WERI-Rb-1 (cell line): ENCODE measurements around the gene HTATSF1.

Experiments
- DNase-seq: peaks from one replicate; pipeline ENCODE4 v3.0.0-alpha.2; 2020
- H3K27ac ChIP-seq: fragments of 250-450 bp; sonication (Bioruptor Pico); 2 replicates; pipeline ENCODE4 v1.5.1; 2020; ENCODE audit warnings: mild to moderate bottlenecking, moderate library complexity
- H3K27me3 ChIP-seq: fragments of 250-450 bp; sonication (Bioruptor Pico); 2 replicates; pipeline ENCODE4 v1.5.1; 2021; ENCODE audit warnings: mild to moderate bottlenecking, low read depth, moderate library complexity; ENCODE audit not compliant: insufficient read depth, severe bottlenecking
- H3K36me3 ChIP-seq: fragments of 250-450 bp; sonication (Bioruptor Pico); 2 replicates; pipeline ENCODE4 v1.5.1; 2020; ENCODE audit warnings: mild to moderate bottlenecking, moderate library complexity
- H3K4me3 ChIP-seq: 2 replicates; pipeline ENCODE4 v1.5.1; 2011; ENCODE audit warnings: low read depth, mild to moderate bottlenecking, control low read depth, low read length
- H3K9me3 ChIP-seq: fragments of 250-450 bp; sonication (Bioruptor Pico); 2 replicates; pipeline ENCODE4 v1.5.1; 2021; ENCODE audit warnings: mild to moderate bottlenecking, moderate library complexity; ENCODE audit not compliant: severe bottlenecking
- CTCF ChIP-seq: IDR thresholded peaks from 2 replicates; pipeline ENCODE4 v1.5.1; 2011; ENCODE audit warnings: low read depth, mild to moderate bottlenecking, control low read depth, inconsistent platforms, low read length

Gene HTATSF1

GRCh38 chrX:136497556-136498052, at the start of gene HTATSF1:
HTATSF1 (plus strand) TSS chrX:136497592; CDS start chrX:136497685, 93 bp downstream.
- Histone ChIP-seq H3K27ac (peak within 1 kb of the TSS; percentile 86), H3K36me3 (peaks cover 19% of the 10 kb centered on the region), H3K27me3 (peaks cover 20% of the 10 kb centered on the region), H3K9me3 (no peaks in the 10 kb centered on the region), H3K4me3 (peak within 1 kb of the TSS; percentile 85)
- no peak for DNase-seq
- TF ChIP-seq CTCF, result no peak

- no peak for TF ChIP-seq CTCF
- Histone ChIP-seq H3K36me3 (no peaks in the 10 kb centered on the region), H3K9me3 (no peaks in the 10 kb centered on the region), H3K4me3 (no peak overlapping the region), H3K27me3 (peaks cover 5% of the 10 kb centered on the region), H3K27ac (no peak overlapping the region)
- no peak for DNase-seq
Observed at GRCh38 chrX:136447968-136448367, 49.4 kb upstream of the HTATSF1 start.

- H3K27me3 ChIP-seq, result peaks cover 14% of the 10 kb centered on the region
- H3K27ac ChIP-seq, result no peak overlapping the region
- H3K4me3 ChIP-seq, result no peak overlapping the region
- no peaks in the 10 kb centered on the region for H3K9me3 ChIP-seq
- H3K36me3 ChIP-seq, result no peaks in the 10 kb centered on the region
- TF ChIP-seq CTCF, result no peak
- no peak for DNase-seq
Observed at GRCh38 chrX:136450050-136450830, 47.2 kb upstream of the HTATSF1 start.

GRCh38 chrX:136452614-136453013, 44.8 kb upstream of the HTATSF1 start:
- no peaks in the 10 kb centered on the region for H3K9me3 ChIP-seq
- H3K27ac ChIP-seq, result no peak overlapping the region
- no peak for DNase-seq
- H3K4me3 ChIP-seq, result no peak overlapping the region
- peaks cover 19% of the 10 kb centered on the region for H3K27me3 ChIP-seq
- no peak for TF ChIP-seq CTCF
- no peaks in the 10 kb centered on the region for H3K36me3 ChIP-seq

- Histone ChIP-seq H3K27ac (no peak overlapping the region), H3K4me3 (no peak overlapping the region), H3K36me3 (no peaks in the 10 kb centered on the region), H3K9me3 (no peaks in the 10 kb centered on the region), H3K27me3 (peaks cover 24% of the 10 kb centered on the region)
- DNase-seq, result no peak
- no peak for TF ChIP-seq CTCF
Observed at GRCh38 chrX:136453114-136453513, 44.3 kb upstream of the HTATSF1 start.
